ENCODE results near the gene FBXL12. TPM values are rescaled to one million over a fixed set of nuclear protein-coding genes. Genes with fewer than 3 reads are reported as not detected.

FBXL12 gene
- polyA plus RNA-seq, 1 donor from 2014 or later = 31.5 TPM

GRCh38 chr19:9857076-9857721, 38.3 kb upstream of the FBXL12 start:
- no peaks in the 10 kb centered on the region for H3K79me2 ChIP-seq (replicated peaks; ENCODE audit: insufficient read depth, low read length)
- peaks cover 7% of the 10 kb centered on the region for H3K36me3 ChIP-seq (ENCODE audit: insufficient read depth, low read length)
- no peaks in the 10 kb centered on the region for H4K20me1 ChIP-seq (ENCODE audit: insufficient read depth)
- H3K9me2 ChIP-seq (ENCODE audit: insufficient read depth, low read length) = no peaks in the 10 kb centered on the region
- H3K9ac ChIP-seq (ENCODE audit: low read length) = no peak overlapping the region
- TF ChIP-seq EZH2 (IDR thresholded peaks at IDR 0.05; ENCODE audit: borderline replicate concordance, insufficient read depth, low read length, poor library complexity, severe bottlenecking) (no peak), SMC3 (conservative IDR thresholded peaks at IDR 0.05; ENCODE audit: poor library complexity) (no peak)
- H3K27me3 ChIP-seq (ENCODE audit: insufficient read depth, low read depth, low read length) = no peaks in the 10 kb centered on the region
- no peaks in the 10 kb centered on the region for H3K9me3 ChIP-seq (ENCODE audit: low read length)
- no peak overlapping the region for H2AFZ ChIP-seq (ENCODE audit: low read depth, low read length)
- no peak overlapping the region for H3K4me3 ChIP-seq (ENCODE audit: low read length)
- no peaks in the 10 kb centered on the region for H3F3A ChIP-seq (ENCODE audit: insufficient read depth, low read length, poor library complexity, severe bottlenecking)
- H3K27ac ChIP-seq (ENCODE audit: low read length) = no peak overlapping the region
- no peak overlapping the region for H3K4me2 ChIP-seq (ENCODE audit: low read length)

GRCh38 chr19:9856609-9857008, 37.7 kb upstream of the FBXL12 start:
- Histone ChIP-seq H3K4me2 (ENCODE audit: low read length) (no peak overlapping the region), H3K9me2 (ENCODE audit: insufficient read depth, low read length) (no peaks in the 10 kb centered on the region), H3K27me3 (ENCODE audit: insufficient read depth, low read depth, low read length) (no peaks in the 10 kb centered on the region), H3F3A (ENCODE audit: insufficient read depth, low read length, poor library complexity, severe bottlenecking) (no peaks in the 10 kb centered on the region), H3K36me3 (ENCODE audit: insufficient read depth, low read length) (peaks cover 7% of the 10 kb centered on the region), H3K9me3 (ENCODE audit: low read length) (no peaks in the 10 kb centered on the region), H2AFZ (ENCODE audit: low read depth, low read length) (no peak overlapping the region), H3K27ac (ENCODE audit: low read length) (no peak overlapping the region), H3K79me2 (replicated peaks; ENCODE audit: insufficient read depth, low read length) (no peaks in the 10 kb centered on the region), H3K9ac (ENCODE audit: low read length) (no peak overlapping the region), H3K4me3 (ENCODE audit: low read length) (no peak overlapping the region), H4K20me1 (ENCODE audit: insufficient read depth) (no peaks in the 10 kb centered on the region)
- no peak for TF ChIP-seq RAD21 (conservative IDR thresholded peaks at IDR 0.05)
- TF ChIP-seq POLR2AphosphoS5 (IDR thresholded peaks at IDR 0.05) = no peak
- no peak for TF ChIP-seq MXI1 (conservative IDR thresholded peaks at IDR 0.05; ENCODE audit: poor library complexity, severe bottlenecking)
- no peak for TF ChIP-seq SMC3 (conservative IDR thresholded peaks at IDR 0.05; ENCODE audit: poor library complexity)
- TF ChIP-seq REST (IDR thresholded peaks at IDR 0.05; ENCODE audit: borderline replicate concordance) = no peak
- TF ChIP-seq EZH2 (IDR thresholded peaks at IDR 0.05; ENCODE audit: borderline replicate concordance, insufficient read depth, low read length, poor library complexity, severe bottlenecking) = no peak
- TF ChIP-seq CTCF (IDR thresholded peaks at IDR 0.05; ENCODE audit: poor library complexity, severe bottlenecking) = no peak
- no peak for TF ChIP-seq TAF1 (IDR thresholded peaks at IDR 0.05; ENCODE audit: low read depth)
- TF ChIP-seq EP300 (conservative IDR thresholded peaks at IDR 0.05; ENCODE audit: poor library complexity, severe bottlenecking) = no peak
